ENCODE results near the gene SSNA1. TPM values are rescaled to one million over a fixed set of nuclear protein-coding genes. Genes with fewer than 3 reads are reported as not detected.

Gene SSNA1
- total and polyA plus RNA-seq, 9 of the 15 experiments (the other 6 are each of a cell fraction or from before 2014, with no cell fraction given) = 1.9 to 130 (median 57.1) TPM

GRCh38 chr9:137217276-137218211 is 29.1 kb downstream of the SSNA1 start (continued):
- TF ChIP-seq HINFP (tag; conservative IDR thresholded peaks at IDR 0.05; ENCODE audit: low read depth) (no peak), BACH1 (tag; IDR thresholded peaks at IDR 0.05) (no peak), HBP1 (CRISPR knock-in tag; IDR thresholded peaks at IDR 0.05) (no peak), YY1 (IDR thresholded peaks at IDR 0.05; ENCODE audit: borderline replicate concordance in 1 of 3, control insufficient read depth in 1 of 3, extremely low read depth in 1 of 3, insufficient read depth in 3 of 3, insufficient read length in 1 of 3, insufficient replicate concordance in 2 of 3, low read depth in 1 of 3, low read length in 2 of 3) (peak in 2 of 3 experiments; percentile 19 to 66), MCM5 (IDR thresholded peaks at IDR 0.05; ENCODE audit: low read depth) (no peak), KLF13 (tag; IDR thresholded peaks at IDR 0.05; ENCODE audit: borderline replicate concordance, low read depth) (peak; percentile 91), ZBTB12 (CRISPR knock-in tag; IDR thresholded peaks at IDR 0.05) (no peak), SRSF3 (IDR thresholded peaks at IDR 0.05; ENCODE audit: insufficient read depth, low read length) (no peak), ZNF696 (CRISPR knock-in tag; conservative IDR thresholded peaks at IDR 0.05) (no peak), MTA1 (IDR thresholded peaks at IDR 0.05; ENCODE audit: borderline replicate concordance) (no peak), TEAD1 (CRISPR knock-in tag; IDR thresholded peaks at IDR 0.05) (no peak), UBTF (IDR thresholded peaks at IDR 0.05; ENCODE audit: borderline replicate concordance in 1 of 2, low read depth in 2 of 2, low read length in 2 of 2) (peak in 1 of 2 experiments; percentile 60; a peak in 1 of 4 replicates), TRIM25 (IDR thresholded peaks at IDR 0.05; ENCODE audit: borderline replicate concordance) (no peak), CREB5 (CRISPR knock-in tag; IDR thresholded peaks at IDR 0.05) (no peak)
